ENCODE measurements around the gene PARVB.

DNA sequence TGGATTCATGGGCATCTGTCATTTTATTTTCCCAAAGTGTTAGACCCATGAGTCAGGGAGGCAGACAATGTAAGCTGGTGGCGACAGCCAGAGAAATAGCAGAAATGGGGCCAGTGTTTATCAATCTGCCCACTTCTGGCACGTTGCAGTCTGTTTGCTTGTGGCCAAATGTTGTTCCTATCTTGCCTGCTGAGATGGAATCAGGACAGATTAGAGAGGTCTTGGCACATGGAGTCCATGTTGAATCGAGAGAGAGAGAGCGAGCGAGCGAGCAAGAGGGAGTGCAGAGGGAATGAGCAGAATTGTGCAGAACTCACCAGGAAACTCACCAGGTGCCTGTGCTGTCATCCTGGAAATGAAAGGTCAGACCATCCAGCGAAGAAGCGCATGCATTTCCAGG, 134.7 kb downstream of the PARVB start:
- TF ChIP-seq, protein P1, sequence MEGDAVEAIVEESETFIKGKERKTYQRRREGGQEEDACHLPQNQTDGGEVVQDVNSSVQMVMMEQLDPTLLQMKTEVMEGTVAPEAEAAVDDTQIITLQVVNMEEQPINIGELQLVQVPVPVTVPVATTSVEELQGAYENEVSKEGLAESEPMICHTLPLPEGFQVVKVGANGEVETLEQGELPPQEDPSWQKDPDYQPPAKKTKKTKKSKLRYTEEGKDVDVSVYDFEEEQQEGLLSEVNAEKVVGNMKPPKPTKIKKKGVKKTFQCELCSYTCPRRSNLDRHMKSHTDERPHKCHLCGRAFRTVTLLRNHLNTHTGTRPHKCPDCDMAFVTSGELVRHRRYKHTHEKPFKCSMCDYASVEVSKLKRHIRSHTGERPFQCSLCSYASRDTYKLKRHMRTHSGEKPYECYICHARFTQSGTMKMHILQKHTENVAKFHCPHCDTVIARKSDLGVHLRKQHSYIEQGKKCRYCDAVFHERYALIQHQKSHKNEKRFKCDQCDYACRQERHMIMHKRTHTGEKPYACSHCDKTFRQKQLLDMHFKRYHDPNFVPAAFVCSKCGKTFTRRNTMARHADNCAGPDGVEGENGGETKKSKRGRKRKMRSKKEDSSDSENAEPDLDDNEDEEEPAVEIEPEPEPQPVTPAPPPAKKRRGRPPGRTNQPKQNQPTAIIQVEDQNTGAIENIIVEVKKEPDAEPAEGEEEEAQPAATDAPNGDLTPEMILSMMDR (IDR thresholded peaks at IDR 0.05; ENCODE audit: low read length) = no peak
- no peak for TF ChIP-seq EZH2 (IDR thresholded peaks at IDR 0.05; ENCODE audit: borderline replicate concordance, low read length)

Data from OCI-LY1 (cell line).